ENCODE results near the gene CA9.

CA9 gene

DNA sequence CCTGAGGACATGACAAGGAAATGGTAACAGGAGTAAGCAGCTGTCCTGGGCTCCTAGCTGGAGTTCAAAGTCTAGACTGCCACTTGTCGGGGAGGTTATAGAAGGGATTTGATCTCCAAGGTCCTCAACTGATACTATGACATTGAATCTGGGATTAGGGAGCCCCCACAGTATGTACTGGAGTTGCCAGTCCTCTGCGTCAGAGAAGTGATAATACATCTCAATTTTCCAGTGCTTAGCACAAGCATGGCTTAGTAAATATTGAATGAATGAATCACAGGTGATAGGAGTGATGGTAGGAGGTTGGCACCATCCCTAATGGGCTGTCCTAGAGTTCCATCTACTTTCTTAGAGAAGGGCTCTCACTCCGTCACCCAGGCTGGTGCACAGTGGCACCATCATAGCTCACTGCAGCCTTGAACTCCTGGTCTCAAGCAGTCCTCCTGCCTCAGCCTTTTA, 22.2 kb downstream of the CA9 start:
- H3K27ac ChIP-seq: no peak overlapping the region
- TF ChIP-seq, protein P1, sequence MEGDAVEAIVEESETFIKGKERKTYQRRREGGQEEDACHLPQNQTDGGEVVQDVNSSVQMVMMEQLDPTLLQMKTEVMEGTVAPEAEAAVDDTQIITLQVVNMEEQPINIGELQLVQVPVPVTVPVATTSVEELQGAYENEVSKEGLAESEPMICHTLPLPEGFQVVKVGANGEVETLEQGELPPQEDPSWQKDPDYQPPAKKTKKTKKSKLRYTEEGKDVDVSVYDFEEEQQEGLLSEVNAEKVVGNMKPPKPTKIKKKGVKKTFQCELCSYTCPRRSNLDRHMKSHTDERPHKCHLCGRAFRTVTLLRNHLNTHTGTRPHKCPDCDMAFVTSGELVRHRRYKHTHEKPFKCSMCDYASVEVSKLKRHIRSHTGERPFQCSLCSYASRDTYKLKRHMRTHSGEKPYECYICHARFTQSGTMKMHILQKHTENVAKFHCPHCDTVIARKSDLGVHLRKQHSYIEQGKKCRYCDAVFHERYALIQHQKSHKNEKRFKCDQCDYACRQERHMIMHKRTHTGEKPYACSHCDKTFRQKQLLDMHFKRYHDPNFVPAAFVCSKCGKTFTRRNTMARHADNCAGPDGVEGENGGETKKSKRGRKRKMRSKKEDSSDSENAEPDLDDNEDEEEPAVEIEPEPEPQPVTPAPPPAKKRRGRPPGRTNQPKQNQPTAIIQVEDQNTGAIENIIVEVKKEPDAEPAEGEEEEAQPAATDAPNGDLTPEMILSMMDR (conservative IDR thresholded peaks at IDR 0.05): no peak

DNA sequence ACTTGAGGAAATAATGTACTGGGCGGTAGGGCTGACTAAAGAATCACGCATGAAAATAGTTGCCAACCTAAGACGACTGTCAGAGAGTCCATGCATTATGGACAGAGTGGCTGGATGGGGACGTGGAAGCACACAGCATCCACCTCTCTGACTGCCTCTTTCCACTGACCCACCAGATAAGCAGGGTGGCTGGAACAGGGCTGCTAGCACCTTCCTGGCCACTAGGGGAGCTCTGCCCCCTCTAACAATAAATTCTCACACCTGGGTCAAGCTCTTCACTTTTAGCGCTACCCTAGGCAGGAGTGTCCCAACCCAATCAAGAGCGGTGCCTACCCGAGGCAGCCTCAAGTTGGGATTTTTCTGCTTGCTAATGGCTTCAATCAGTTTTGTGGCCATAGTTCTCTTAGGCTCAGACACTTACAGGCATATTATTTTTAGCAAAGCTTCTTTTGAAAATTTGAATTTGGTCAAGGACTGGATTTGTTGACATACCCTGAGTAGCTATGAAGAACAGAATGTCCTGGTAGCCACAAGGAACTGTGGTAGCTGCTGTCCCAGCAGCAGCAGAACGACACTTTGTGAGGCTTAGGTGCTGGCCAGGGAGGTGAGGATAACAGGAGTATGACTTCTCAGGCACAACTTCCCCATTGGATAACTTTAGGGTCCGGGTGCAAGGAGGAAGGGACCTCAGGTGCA, 22.9 kb downstream of the CA9 start:
- TF ChIP-seq, protein P1 (conservative IDR thresholded peaks at IDR 0.05): peak; percentile 97
- H3K27ac ChIP-seq: no peak overlapping the region

DNA sequence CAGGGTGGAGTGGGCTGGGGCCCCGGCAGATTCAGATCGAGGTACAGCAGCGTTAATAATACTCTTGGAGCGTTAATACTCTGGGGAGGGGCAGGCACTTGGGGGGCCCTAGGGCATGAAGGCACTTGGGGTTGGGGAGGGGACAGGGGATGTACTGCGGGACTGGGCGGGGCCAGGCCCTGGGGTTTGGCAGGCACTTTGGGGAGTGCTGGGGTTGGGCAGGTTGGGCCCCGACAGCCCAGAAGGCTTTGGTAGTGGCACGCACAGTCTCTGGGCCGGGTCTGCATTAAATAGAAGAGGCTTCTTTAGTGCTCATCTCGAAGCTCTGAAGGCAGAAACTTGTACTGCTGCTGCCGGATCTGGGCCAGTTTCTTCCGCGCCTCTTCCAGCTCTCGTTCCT, 23.8 kb downstream of the CA9 start:
- H3K27ac ChIP-seq: no peak overlapping the region
- TF ChIP-seq, protein P1 (conservative IDR thresholded peaks at IDR 0.05): no peak

DNA sequence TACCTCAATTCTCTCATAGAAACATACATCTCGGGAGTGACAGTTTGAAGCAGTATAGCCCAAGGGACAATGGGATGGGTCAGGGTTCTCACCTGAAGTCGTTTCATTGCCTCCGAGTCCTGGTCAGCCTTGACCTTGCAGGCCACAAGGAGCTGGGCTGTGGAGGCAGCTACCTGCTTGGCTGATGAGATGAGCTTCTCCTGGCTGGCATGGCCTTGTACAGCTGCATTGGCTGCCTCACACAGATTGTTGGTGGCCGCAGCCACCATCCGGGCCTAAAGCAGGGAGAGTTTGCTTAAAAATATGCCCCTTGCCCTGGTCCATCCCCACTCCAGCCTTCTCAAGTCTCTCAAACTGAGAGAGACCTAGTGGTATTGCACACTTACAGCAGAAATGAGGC, 24.5 kb downstream of the CA9 start:
- TF ChIP-seq, protein P1 (conservative IDR thresholded peaks at IDR 0.05): no peak

DNA sequence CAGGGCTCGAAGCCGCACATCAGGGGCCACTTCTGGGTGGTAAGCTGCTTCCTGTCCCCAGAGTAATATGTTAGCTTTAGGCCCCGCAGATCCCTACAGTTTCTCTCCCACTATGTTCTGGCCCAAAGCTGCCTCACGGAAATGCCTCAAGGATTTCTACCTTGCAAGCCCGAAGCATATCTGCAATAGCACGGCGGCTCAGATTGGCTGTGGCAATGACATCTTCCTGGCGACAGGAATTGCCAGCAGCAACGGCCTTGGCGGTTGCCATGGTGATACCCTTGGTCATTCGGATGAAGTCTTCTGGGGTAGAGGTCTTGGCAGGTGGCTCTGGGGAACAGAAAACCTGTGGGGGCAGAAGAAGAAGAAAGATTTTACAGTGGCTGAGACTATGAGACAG, 26.3 kb downstream of the CA9 start:
- H3K27ac ChIP-seq: no peak overlapping the region
- TF ChIP-seq, protein P1 (conservative IDR thresholded peaks at IDR 0.05): no peak

More for the DNA sequence above, 24.5 kb downstream of the CA9 start:
- no peak overlapping the region for H3K27ac ChIP-seq

DNA sequence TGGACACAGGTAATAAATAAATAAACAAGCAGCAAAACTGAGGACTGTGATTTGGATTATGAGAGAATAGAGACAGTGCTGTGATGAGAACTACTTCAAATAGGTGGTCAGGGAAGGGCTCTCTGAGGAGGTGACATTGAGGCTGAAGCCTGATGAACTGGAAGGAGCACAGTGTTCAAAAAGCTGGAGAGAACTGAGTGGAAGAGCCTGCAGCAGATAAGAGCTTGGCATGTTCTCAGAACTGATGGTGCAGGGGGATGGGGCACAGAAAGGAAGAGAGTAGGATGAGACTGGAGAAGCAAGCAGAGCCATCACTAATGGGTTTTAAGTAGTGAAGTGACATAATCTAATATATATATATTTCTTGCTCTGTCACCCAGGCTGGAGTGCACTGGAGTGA, 27.2 kb downstream of the CA9 start:
- H3K27ac ChIP-seq: no peak overlapping the region
- TF ChIP-seq, protein P1 (conservative IDR thresholded peaks at IDR 0.05): no peak

DNA sequence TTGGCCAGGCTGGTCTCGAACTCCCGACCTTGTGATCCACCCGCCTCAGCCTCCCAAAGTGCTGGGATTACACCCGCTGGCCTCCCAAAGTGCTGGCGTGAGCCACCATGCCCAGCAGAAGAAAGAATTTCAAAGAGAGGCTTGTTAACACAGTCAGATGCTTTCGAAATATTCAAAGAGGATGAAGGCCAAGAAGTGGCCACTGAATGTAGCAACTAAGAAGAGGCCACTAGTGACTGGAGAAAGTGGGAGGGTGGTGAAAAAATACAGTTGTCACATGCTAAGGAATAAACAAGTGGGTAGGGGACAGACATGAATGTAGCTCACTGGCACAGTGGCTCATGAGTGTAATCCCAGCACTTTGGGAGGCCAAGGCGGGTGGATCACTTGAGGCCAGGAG, 29.0 kb downstream of the CA9 start:
- H3K27ac ChIP-seq: no peak overlapping the region
- TF ChIP-seq, protein P1 (conservative IDR thresholded peaks at IDR 0.05): no peak
